GM19395 (cell line): ENCODE data around the gene ELFN1.

Experiments used
- ATAC-seq: cut with Tn5 transposase; IDR thresholded peaks from one replicate; pipeline ENCODE4 v1.9.1; 2021; ENCODE audit warnings: mild to moderate bottlenecking, moderate library complexity; ENCODE audit not compliant: unreplicated experiment

Gene ELFN1

DNA sequence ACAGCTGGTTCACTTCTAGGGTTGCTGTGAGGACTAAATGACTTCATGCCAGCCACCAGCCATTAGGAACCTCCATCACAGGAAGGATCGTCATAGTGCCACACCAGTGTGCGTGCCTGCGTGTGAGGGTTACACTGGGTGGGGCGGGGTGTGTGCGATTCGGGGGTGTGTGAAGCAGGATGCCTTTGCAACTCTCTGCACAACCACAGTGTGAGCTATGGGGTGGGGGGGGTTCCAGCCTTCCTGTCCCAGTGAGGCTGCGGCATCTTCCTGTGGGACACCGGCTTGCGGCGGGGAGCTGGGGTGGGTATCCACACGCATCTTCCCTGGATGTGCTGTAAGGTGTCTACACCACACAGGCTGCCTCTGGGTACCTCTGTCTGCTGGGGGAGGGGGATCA, 6.9 kb upstream of the ELFN1 start:
- no peak for ATAC-seq

DNA sequence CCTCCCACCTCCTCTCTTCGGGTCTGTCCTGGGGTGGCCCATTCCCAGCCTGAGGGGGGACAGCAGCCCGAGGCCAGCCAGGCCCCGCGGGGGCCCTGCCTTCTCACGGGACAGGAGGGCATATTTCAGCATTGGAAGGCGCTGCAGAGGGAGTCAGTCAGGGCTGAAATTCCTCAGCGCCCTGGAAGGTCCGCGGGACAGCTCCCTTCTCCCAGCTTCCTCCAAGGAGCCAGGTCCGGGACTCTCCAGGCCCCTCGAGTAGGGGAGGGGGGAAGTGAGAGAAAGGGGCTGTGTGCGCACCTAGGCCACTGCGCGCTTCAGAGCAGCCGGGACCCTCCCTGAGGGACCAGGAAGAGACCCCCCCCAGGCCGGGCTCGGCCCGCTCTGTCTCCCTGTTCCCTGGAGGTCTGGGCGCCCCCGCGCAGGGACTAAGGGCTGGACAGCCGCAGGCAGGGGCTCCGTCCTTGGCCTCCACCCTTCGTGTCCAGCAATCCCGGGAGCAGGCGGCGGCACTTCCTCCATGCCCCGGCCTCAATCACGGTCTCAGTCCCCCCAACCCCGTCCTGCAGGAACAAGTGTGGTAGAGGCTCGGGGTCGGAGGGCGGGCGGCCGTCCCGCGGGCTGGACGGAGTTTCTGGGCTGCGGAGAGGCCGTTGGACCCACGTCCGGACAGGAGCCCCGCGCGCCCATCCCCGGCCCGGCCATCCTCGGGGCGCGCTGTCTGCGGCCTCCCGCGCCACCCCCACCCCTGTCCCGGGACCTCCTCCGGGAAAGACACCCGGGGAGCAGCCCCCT, 6.0 kb upstream of the ELFN1 start:
- no peak for ATAC-seq

DNA sequence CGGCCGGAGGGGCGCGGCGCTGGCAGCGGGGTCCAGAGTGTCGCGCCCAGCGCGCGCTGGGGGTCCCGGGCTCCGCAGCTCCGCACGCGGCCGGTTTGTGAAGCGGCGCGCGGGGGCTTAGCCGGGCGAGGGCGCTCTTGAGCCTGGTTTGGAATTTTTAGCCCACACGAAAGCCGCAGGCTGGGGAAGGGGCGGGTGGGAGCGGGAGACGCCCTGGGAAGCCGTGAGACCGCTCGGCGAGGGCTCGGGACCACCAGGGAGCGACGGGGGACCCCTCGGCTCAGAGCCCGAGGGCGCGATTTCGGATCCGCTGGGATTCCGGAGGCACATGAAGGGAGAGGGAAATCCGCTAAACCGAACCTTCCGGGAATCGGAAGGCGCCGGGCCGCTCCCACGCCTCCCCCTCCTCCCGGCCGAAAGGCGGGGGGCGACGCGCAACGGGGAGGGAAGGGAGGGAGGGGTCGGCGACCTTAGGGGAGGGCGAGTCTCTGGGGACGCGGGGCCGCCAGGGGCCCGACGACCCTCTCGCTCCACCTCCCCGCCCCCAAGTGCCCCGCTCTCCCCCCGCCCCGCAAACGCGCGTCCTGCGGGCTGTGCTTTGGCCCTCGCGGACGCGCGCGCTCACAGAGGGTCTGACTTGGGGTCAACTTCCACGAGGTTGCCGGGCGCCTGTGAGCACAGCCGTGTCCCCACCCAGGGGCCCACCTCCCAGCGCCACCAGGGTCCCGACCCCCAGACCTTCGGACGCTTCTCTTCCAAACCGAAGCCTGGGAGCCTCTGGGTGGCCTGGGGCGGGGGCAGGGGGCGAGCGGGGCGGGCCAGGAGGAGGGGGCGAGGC, 5.1 kb upstream of the ELFN1 start:
- no peak for ATAC-seq

DNA sequence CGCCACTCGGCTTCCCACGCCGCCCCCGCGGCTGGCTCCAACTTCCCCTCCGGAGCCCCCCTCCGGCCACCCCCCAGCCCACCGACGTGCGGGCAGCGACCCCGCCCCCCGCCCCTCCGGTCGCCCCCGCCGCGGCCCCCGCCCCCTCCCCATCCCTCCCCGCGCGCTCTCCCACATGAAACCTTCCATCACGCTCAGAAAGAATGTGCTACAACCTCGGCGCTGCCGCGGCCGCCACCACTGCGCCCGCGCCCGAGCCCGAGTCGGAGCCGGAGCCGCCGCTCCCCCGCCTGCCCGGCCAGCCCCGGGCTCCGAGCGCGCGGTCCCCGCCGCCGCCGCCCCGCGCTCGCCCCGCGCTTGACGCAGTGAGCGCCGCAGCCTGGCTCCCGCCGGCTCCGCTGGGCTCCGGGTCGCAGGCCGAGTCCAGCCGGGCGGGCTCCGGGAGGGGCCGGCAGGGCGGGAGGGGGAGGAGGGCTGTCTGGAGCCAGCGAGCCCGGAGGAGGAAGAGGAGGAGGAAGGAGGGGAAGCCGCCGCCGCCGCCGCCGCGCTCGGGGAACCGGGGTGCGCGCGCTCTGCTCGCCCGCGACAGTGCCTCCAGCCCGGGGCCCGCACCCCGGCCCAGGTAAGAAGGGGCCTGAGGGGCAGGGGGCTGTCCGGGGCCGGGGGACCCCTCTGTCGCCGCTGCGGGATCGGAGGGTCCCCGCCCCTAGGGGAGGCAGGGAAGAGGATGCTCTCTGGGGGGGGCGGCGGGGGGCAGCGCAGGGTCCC, 4.3 kb upstream of the ELFN1 start:
- ATAC-seq = no peak

DNA sequence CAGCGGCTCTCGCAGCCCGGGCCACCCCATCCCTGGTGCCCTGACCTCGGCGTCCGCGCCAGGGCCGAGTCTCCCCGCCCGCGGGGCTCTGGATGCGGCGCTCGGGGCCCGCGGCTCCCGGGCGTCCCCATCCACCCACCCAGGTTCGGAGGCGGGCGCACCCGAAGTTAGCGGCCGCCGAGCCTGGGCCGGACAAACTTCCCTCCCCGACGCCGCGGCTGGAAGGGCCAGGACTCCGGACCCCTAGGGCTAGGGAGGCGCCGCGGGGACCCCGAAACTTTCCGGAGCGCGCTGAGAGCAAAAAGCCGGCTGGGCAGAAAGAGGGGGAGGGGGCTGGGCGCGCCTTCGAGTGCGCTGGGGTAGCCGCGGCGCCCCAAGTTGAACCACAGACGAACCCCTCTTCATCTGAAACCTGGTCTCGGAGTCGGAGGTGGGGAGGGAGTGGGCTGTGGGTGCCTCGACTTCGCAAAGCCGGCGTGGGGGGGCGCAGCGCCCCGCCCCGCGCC, 3.7 kb upstream of the ELFN1 start:
- no peak for ATAC-seq

DNA sequence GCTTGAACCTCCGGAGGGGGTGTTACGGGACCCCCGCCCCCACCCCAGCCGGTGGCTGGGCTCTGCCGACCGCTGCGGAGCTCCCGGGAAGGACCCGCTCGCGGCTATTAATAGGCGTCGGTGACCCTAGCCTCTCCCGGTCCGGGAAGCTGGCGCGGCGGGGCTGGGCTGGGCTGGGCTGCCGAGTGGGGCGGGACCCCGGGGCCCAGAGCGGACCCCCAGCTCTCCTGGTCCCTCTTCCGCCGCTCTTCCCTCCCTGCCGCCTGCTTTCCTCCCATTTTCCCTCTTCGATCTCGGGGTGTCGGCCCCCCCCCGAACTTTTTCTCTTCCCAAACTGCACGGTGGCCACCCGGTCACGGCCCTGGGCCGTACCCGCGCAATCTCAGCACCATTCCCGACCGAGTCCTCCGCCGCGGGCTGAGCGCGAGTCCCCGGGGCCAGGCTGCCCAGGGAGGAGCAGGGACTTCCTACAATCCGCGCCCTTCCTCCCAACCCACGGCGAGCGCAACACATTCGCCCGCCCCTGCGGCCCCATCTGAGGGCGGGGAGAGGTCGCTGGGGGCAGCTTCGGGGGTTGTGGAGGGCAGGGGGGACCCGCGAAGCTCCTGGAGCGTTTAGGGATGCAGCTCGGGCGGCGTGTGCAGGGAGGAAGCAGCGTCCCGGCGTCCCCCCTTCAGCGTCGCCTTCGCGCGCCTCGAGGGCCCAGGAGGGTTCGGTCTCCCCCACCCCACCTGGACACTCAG, 3.1 kb upstream of the ELFN1 start:
- ATAC-seq = no peak

DNA sequence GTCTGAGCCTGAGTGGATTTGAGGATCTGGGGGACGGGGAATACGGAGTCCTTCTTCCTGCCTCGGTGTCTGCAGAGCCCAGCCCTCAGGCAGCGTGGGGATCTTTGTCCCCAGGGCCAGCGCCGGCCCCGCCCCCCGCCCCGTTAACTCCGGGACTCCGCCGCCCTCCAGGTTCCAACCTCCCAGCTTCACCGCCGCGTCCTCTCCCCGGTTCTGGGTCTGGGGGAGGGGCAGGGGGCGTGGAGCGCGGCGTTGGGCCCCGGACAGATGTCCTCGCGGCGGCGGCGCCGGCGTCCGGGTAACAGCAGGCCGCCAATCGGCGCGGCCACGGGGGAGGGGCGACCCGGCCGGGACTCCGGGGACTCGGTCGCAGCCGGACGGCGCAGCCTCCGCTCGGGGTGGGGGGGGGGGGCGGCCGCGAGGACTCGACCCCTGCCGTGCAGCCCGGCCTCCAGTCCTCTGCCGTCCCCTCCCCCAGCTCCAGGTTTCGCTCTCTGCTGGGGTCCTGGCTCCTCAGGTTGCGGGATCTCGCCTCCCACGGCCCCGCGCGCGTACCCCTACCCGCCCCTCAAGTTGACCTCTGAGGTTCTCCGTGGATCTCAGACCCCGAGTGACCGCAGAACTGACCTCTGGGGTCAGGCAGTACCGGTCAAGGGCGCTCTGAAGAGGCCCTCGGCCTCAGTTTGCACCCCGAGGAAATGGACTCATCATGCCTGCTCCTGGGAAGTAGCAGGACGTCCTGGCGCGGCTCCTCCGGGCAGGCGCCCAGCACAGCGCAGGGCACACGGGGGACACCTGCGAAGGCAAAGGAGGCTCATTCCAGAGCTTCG, 2.3 kb upstream of the ELFN1 start:
- ATAC-seq = no peak

DNA sequence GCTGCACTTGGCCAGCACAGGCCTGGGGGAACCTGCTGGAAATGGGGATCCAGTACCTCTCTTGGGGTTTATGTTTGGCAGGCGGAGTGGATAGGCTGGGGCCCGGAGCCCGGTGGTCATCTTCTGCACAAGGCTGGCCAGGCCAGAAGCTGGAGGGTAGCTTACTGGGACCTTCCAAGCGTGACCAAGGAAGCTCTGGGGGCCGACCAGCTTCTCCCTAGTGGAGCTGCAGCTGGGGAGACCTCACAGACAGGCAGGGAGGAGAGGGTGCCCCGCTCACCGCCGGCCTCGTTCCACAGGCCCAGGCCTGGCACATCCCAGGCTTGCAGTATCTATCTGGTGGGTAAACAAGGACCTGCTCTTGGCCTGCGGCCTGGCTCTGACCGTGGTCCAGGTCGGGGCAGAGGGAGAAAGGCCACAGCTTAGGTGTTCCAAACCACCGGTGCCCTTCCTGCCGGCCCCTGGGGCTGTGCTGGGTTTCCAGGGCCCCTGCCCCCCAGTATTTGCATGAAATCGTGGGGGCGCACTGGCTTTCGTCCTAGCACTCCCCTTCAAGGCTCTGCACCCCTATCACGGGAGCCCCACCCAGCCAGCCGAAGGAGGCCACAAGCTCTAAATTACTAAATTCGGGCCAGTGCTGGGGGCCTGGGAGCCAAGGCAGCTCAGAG, 1.5 kb upstream of the ELFN1 start:
- ATAC-seq = no peak

DNA sequence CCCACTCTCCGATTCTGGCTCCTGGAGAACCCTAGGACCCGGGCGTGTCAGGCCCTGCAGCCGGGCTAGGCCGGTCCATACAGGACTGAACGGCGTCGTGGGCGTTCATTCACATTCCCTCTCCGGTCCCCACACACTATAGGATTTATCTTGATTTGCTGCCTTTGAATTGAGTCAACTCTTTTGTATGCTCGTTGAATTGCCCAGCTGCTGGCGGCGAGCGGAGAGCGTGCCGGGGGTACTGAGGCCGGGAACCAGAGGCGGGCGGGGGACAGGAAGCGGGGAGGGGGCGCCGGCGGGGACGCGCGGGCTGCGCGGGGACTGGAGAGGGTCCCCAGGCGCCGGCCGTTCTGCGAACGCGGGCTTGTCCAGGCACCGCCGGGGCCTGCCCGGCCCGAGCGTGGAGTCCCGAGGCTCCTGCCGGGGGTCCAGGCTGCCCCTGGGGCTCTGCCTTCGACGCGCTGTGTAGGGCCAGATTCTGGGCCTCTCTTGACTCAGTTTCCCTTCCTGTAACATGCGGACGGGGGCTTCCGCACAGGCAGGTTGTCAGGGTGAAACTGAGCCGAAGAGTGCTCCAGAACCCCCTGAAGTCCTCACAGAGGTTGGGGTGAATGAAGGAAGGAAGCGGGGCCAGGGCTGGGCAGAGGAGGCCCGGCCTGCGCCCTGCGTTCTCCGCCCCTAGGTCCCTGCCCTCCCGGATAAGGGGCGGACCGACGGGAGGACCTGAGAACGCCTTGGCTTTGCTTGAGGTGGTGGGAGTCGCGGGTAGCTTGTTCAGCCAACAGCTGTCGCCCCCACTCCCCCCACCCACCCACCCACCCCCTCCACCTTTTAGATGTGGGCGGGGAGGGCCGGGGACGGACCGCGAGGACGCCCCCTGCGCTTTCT, 769 bp upstream of the ELFN1 start:
- ATAC-seq = no peak

DNA sequence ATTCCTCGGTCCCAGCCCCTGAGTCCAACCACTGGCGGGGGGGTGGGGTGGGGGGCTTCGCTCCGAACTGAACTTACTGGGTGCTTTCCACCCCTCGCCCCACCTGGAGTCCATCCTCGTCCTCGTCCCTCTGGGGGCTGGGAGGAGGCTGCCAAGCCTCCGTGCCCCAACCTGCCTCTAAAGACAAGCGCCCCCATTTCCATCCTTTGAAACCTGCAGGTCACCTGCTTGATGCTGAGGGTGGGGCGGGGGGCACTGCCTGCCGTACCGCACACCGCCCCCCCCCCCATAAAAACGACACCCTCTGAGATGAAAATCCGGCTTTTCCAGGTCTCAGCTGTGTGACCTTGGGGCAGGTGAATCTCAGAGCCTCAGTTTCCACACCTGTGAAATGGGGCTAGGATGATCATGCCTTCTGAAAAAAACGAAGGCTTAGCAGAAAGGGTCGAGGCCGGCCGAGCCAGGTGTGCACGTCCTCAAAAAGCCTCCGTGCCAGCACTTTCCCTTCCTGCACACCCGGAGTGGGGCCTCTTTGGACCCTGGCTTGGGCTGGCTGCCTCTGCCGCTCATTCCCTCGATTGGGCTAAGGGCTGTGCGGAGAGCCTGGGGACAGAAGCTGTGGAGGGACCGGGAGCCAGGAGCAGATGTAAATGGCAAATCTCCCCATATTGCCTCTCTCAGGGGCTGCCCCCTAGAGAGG, 967 bp downstream of the ELFN1 start:
- ATAC-seq = no peak

DNA sequence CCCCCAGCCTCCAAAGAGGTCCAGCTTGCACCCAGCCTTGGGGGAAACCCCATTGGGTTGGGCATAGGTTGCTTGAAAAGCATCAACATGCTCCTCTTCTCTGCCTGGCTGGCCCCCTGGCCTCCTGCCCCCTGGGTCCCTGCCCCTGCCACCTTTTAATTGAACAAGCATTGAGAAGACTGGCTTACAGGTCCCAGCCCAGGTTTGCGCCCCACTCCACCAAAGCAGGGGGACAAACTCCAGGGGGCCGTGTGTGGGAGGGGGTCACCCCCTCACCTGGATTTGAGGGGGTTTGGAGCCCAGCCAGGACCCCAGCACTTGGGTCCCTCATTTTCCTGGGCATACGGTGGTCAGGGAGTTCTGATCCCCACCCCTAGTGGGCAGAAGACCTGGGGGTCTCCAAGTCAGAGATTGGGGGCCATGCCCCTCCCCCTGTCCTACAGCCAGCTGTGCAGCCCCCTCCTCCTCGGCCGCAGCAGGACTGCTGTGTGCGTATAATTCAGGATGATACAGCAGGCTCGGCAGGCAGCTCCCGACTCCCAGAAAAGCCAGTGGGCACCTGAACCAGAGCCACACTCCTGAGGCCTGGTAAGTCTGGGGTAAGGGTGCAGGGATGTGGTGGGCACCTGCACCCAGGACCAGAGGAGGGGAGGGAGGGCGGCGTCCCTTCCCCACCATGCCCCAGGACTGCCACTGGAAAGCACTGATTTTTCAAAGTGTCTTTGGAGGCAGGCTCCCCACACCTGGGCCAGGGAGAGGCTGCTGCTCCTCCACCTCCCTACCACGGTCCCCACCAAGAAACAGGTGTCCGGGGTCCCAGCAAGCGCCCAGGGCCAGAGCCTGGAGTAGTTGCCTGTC, 1.7 kb downstream of the ELFN1 start:
- no peak for ATAC-seq

DNA sequence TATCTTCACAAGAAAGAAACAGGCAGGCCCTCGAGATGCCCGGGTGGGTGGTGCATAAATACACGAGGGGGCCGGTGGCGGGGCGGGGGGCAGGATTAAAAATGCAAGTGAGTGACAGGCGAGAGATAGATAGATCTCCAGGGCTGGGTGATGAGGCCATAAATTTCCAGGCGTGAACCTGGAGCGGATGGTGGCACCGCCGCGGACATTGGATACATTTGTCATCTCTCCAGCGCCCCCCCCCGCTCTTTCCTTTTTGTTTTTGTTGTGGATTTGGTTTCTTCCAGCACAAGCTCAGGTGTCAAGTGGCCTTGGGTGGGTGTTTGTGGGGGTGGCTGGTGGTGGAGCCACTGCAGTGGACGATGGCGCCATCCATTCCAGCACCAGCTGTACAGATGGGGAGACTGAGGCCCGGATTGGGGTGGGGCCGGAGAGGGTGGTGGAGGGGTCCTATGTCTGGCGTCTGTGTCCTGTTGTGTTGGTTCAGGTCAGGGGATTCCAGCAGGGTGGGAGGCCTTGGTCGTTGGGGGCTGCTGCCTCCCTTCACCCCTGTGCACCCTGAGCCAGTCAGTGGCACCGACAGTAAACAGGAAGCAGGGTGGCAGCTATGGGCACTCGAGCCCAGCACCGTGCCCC, 2.9 kb downstream of the ELFN1 start:
- no peak for ATAC-seq

DNA sequence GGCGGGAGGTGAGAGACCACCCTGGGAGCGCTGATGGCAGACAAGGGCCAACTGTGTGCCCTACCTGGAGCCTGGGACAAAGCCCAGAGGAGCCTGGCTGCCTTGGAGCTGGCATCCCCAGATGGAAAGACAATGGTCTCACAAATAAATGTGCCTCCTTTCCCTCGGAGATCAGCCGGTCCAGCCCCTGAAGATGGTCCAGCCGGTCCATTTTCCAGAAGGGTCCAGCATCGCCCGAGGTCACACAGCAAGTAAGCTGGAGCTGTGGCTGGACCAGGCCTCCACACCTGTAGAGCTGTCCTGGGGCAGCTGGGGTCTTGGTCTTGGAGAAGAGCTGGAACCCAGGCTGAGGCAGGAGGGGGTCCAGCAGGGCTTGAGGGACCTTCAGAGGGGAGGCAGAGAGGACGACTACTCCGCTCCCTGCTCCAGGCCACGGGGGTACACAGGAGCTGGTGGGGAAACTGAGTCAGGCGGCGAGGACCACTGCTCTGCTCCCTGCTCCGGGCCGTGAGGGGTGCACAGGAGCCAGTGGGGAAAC, 3.6 kb downstream of the ELFN1 start:
- no peak for ATAC-seq

DNA sequence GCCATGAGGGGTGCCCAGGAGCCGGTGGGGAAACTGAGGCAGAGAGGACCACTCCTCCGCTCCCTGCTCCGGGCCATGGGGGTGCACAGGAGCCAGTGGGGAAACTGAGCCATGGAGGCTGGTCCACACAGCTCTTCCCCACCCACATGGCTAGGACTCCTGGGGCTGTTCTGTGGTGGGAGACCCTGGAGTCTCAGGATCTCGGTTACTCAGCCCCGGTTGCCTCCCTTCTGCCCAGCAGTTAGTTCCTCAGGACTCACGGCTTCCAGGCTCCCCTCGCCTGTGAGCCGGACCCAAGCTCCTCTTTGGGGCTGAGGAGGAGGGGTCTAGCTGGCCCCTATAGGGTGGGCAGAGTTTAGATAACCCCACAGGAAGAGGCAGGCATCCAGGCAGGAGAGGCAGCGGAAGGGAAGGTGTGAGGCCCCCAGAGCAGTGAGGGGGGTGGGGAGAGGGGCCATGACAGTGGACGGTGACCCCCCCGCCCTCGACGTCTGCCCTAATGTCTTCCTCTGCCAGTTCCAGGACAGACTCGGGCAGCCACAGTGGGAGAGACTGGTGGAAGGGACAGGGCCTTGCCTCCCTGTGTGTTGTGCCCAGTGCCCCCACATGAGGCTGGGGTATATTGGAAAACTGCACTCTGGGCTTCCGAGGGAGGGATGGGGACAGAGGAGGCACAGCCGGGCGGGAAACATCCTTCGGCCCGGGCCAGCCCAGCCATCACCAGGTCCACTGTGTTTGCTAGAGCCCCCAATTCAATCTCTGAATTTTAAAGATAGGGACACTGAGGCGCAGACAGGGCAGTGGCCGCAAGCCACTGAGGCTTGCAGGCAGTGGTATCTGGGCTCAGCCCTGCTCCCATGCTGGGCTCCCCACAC, 4.3 kb downstream of the ELFN1 start:
- ATAC-seq = no peak
